Uterus (tissue), 2 donors: ENCODE data around the gene OOSP2.
"Not testable (repeated sequence)": the region's sequence is repeated elsewhere in the genome, so short reads cannot be mapped to it uniquely, and the experiment has no call there.

Source experiments
- CTCF ChIP-seq, 4 experiments: fragments of 200-600 bp in 2 of 4; fragments of 450-650 bp in 2 of 4; sonication (generic) in 2 of 4; IDR thresholded peaks; one replicate each; pipeline ENCODE4 v1.5.1; 2016 to 2019; ENCODE audit warnings: antibody characterized with exemption in 4 of 4, mild to moderate bottlenecking in 2 of 4, moderate library complexity in 1 of 4
- POLR2A ChIP-seq, 2 donors: fragments of 450-650 bp; IDR thresholded peaks; one replicate each; pipeline ENCODE4 v1.6.1; 2016; ENCODE audit warnings: antibody characterized with exemption in 2 of 2, mild to moderate bottlenecking in 1 of 2, moderate library complexity in 1 of 2

GRCh38 chr11:60020376-60020775 is 19.8 kb upstream of the OOSP2 start:
- not testable (repeated sequence) for TF ChIP-seq POLR2A, CTCF (IDR thresholded peaks at IDR 0.05)
